B cell (primary cell): ENCODE measurements around the gene TMEM106C. TPM values are rescaled to one million over a fixed set of nuclear protein-coding genes. Genes with fewer than 3 reads are reported as not detected.

Source experiments
- ATAC-seq: fragments of 200-7000 bp; cut with Tn5 transposase; one replicate; pipeline ENCODE4 v1.10.0; 2021; ENCODE audit warnings: low read depth, mild to moderate bottlenecking, moderate number of reproducible peaks, moderate library complexity
- CTCF ChIA-PET: fragments of 350-600 bp; sonication (Branson Sonifier 250); formaldehyde crosslinking; loops from one replicate; lab custom pipeline; 2021; ENCODE audit warnings: antibody characterized with exemption, inconsistent platforms; lab: Charles Lee
- POLR2A ChIA-PET: fragments of 350-600 bp; sonication (Branson Sonifier 250); formaldehyde crosslinking; loops from one replicate; lab custom pipeline; 2021; ENCODE audit warnings: antibody characterized with exemption; lab: Charles Lee
- DNase-seq: peaks from one replicate; pipeline ENCODE4 v3.0.0; 2013
- H2AFZ ChIP-seq: 2 replicates; pipeline ENCODE4 v1.6.1; 2012; ENCODE audit warnings: mild to moderate bottlenecking, low read depth, low read length; ENCODE audit not compliant: insufficient read depth, poor library complexity, severe bottlenecking
- H3K27ac ChIP-seq, 2 donors: 1 replicate in 1 of 2; 2 replicates in 1 of 2; pipeline ENCODE4 v1.5.1; 2012 to 2013; ENCODE audit warnings: low read length in 2 of 2, mild to moderate bottlenecking in 2 of 2, moderate library complexity in 1 of 2
- H3K27me3 ChIP-seq, 4 experiments: fragments of 200-600 bp in 1 of 4; sonication (generic) in 1 of 4; replicated peaks in 1 of 4; 1 replicate in 2 of 4; 2 replicates in 2 of 4; pipeline versions ENCODE4 v1.6.1 to v1.7.0; 2013 to 2016; ENCODE audit warnings: low read length in 3 of 4, mild to moderate bottlenecking in 2 of 4, mixed read lengths in 1 of 4, moderate library complexity in 1 of 4; ENCODE audit not compliant: insufficient read depth in 4 of 4, control insufficient read depth in 3 of 4; ENCODE audit errors: control extremely low read depth in 1 of 4
- H3K36me3 ChIP-seq, 2 experiments: replicated peaks in 1 of 2; 1 replicate in 1 of 2; 2 replicates in 1 of 2; pipeline versions ENCODE4 v1.6.1 to v1.7.1; 2013; ENCODE audit warnings: low read length in 1 of 2; ENCODE audit not compliant: insufficient read depth in 2 of 2, control insufficient read depth in 1 of 2; ENCODE audit errors: control extremely low read depth in 1 of 2, extremely low read depth in 1 of 2
- H3K4me1 ChIP-seq, 2 donors: fragments of 200-600 bp in 1 of 2; sonication (generic) in 1 of 2; 1 replicate in 1 of 2; 2 replicates in 1 of 2; pipeline versions ENCODE4 v1.5.1 to v1.6.1; 2013 to 2017; ENCODE audit warnings: low read length in 2 of 2; ENCODE audit not compliant: control insufficient read depth in 2 of 2, insufficient read depth in 2 of 2
- H3K4me2 ChIP-seq: replicated peaks from 2 replicates; pipeline ENCODE3; 2012; ENCODE audit warnings: mild to moderate bottlenecking, low read depth, low read length; ENCODE audit not compliant: poor library complexity, severe bottlenecking
- H3K4me3 ChIP-seq, 5 experiments: fragments of 200-600 bp in 1 of 5; sonication (generic) in 1 of 5; 1 replicate in 3 of 5; 2 replicates in 2 of 5; pipeline versions ENCODE4 v1.5.1 to v1.7.0; 2011 to 2016; ENCODE audit warnings: low read length in 4 of 5, mild to moderate bottlenecking in 4 of 5, low read depth in 2 of 5, control low read depth in 1 of 5, moderate library complexity in 1 of 5; ENCODE audit not compliant: insufficient read depth in 1 of 5; ENCODE audit errors: control extremely low read depth in 1 of 5, extremely low read depth in 1 of 5
- H3K79me2 ChIP-seq: fragments of 200-600 bp; sonication (generic); one replicate; pipeline ENCODE4 v1.6.0; 2016; ENCODE audit warnings: low read length; ENCODE audit not compliant: control insufficient read depth, insufficient read depth
- H3K9ac ChIP-seq: fragments of 200-600 bp; sonication (generic); 2 replicates; pipeline ENCODE4 v1.6.1; 2017; ENCODE audit warnings: mild to moderate bottlenecking, low read length, moderate library complexity
- H3K9me3 ChIP-seq, 3 donors: one replicate each; pipeline versions ENCODE4 v1.6.1 to v1.7.1; 2013; ENCODE audit warnings: low read length in 2 of 3; ENCODE audit not compliant: control insufficient read depth in 2 of 3, insufficient read depth in 1 of 3; ENCODE audit errors: control extremely low read depth in 1 of 3
- H4K20me1 ChIP-seq: 2 replicates; pipeline ENCODE4 v1.6.0; 2012; ENCODE audit warnings: mild to moderate bottlenecking, low read length; ENCODE audit not compliant: insufficient read depth, control insufficient read depth, poor library complexity, severe bottlenecking
- H3K27ac Mint-ChIP-seq: one replicate; pipeline ENCODE4 v1.8.0; 2021; ENCODE audit warnings: mixed read lengths
- H3K27me3 Mint-ChIP-seq: one replicate; pipeline ENCODE4 v1.8.0; 2021; ENCODE audit warnings: mixed read lengths
- H3K4me1 Mint-ChIP-seq: one replicate; pipeline ENCODE4 v1.8.0; 2021; ENCODE audit warnings: mixed read lengths
- H3K4me3 Mint-ChIP-seq: one replicate; pipeline ENCODE4 v1.8.0; 2021; ENCODE audit warnings: mixed read lengths
- H3K9me3 Mint-ChIP-seq: one replicate; pipeline ENCODE4 v1.8.0; 2022; ENCODE audit warnings: mixed read lengths; ENCODE audit not compliant: insufficient read depth
- EZH2 ChIP-seq: IDR thresholded peaks from 2 replicates; pipeline ENCODE4 v1.6.1; 2012; ENCODE audit warnings: borderline replicate concordance, low read depth, mild to moderate bottlenecking, moderate library complexity, low read length; ENCODE audit not compliant: insufficient read depth, poor library complexity, severe bottlenecking
- WGBS: methylation state at CpG from one replicate; pipeline ENCODE4 v1.1.5; 2013; ENCODE audit warnings: missing lambda C conversion rate; ENCODE audit not compliant: insufficient coverage; 5-methylcytosine and 5-hydroxymethylcytosine counted together
- intact Hi-C: fragments of 100-400 bp; cut with micrococcal nuclease; formaldehyde crosslinking; loops from one replicate; pipeline ENCODE4 v1.10.0; 2022
- polyA plus RNA-seq: library from polyadenylated mRNA; depleted of rRNA; stranded (reverse); fragments of >200 nt; gene quantifications from 2 replicates; pipeline ENCODE4 v1.2.3, GENCODE V29; 2012
- total RNA-seq, 2 donors: library from RNA; stranded (reverse); fragments of 120-200 nt in 1 of 2; gene quantifications; 1 replicate in 1 of 2; 2 replicates in 1 of 2; pipeline versions ENCODE4 v1.2.3 to v1.2.4, GENCODE V29; 2013 to 2022
- TF ChIP-seq, protein P1 (sequence below): fragments of 200-600 bp; IDR thresholded peaks from one replicate; pipeline ENCODE4 v1.8.0; 2022; ENCODE audit warnings: antibody characterized with exemption, mild to moderate bottlenecking

The TMEM106C gene
- total and polyA plus RNA-seq, 2 donors (not counting 1 experiment from before 2014, with no cell fraction given): 37.5 to 44.2 TPM

DNA sequence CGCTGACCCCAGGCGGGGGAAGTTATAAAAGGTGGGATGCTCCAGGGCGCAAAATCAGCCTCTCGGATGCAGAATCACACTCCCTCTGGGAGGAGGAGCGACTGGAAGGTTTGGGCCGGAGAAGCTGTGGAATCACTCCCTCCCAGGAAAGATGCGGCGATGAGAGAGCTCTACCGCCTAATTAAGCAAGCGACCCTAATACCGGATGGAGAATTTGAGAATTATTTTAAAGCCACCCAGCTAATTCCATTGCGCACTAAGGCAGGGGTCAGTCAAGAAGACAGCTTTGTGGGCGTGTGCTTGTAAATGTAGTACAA, 39.0 kb downstream of the TMEM106C start:
- ATAC-seq (no peak), DNase-seq (no peak)
- no peaks in the 10 kb centered on the region for H3K9me3 Mint-ChIP-seq
- no peak overlapping the region for H2AFZ ChIP-seq
- H3K79me2 ChIP-seq: no peaks in the 10 kb centered on the region
- H3K4me1 Mint-ChIP-seq: peaks cover 34% of the 10 kb centered on the region
- CTCF ChIA-PET: interaction anchor here (1.3 kb wide), 1 partner anchor 39 kb away, joined by 4 read pairs; the partner anchor contains the start of gene TMEM106C
- H3K4me1 ChIP-seq: peaks cover 46 to 53% of the 10 kb centered on the region in 2 donors
- peak overlapping the region; percentile 85 for H3K4me3 Mint-ChIP-seq
- H3K27ac Mint-ChIP-seq: no peak overlapping the region
- WGBS: 10% methylated on average over 2 of the region's 13 CpGs
- peak; percentile 33 for TF ChIP-seq EZH2
- TF ChIP-seq, protein P1, sequence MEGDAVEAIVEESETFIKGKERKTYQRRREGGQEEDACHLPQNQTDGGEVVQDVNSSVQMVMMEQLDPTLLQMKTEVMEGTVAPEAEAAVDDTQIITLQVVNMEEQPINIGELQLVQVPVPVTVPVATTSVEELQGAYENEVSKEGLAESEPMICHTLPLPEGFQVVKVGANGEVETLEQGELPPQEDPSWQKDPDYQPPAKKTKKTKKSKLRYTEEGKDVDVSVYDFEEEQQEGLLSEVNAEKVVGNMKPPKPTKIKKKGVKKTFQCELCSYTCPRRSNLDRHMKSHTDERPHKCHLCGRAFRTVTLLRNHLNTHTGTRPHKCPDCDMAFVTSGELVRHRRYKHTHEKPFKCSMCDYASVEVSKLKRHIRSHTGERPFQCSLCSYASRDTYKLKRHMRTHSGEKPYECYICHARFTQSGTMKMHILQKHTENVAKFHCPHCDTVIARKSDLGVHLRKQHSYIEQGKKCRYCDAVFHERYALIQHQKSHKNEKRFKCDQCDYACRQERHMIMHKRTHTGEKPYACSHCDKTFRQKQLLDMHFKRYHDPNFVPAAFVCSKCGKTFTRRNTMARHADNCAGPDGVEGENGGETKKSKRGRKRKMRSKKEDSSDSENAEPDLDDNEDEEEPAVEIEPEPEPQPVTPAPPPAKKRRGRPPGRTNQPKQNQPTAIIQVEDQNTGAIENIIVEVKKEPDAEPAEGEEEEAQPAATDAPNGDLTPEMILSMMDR: no peak
- H3K9me3 ChIP-seq: peaks cover 0 to 27% (median 2%) of the 10 kb centered on the region in 3 donors
- H3K36me3 ChIP-seq: no peaks in the 10 kb centered on the region
- peak overlapping the region; percentile 86 for H3K4me2 ChIP-seq
- peak overlapping the region; percentile 47 for H3K9ac ChIP-seq
- intact Hi-C loops: no loop called here
- peaks cover 2 to 84% (median 74%) of the 10 kb centered on the region in 4 experiments for H3K27me3 ChIP-seq
- peak overlapping the region; percentile 8 to 46 (median 35) for H3K4me3 ChIP-seq
- POLR2A ChIA-PET: no interaction called here
- no peak overlapping the region for H3K27ac ChIP-seq
- H4K20me1 ChIP-seq: peaks cover 6% of the 10 kb centered on the region
- peaks cover 81% of the 10 kb centered on the region for H3K27me3 Mint-ChIP-seq

DNA sequence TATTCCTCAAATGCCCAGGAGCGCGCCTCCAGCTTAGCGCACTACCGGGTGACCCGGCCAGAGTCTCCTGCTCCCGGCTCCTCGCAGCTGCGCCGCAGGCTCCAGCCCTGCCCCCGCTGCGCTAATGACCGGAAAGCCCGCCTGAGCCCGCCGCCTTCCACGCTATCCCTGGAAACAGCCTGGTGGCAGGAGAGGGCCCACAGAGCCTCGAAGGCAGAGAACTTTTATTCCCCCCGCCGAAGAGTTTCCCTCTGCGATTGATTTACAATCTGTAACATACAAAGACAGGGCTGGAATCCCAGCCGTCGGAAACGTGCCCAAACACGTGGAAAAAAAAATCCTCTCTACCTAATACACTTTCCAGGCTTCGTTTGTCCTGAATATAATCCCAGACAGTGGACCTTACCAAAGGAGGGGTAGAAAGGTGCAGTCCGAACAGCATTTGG, 39.4 kb downstream of the TMEM106C start:
- peak overlapping the region; percentile 85 for H3K4me3 Mint-ChIP-seq
- Histone ChIP-seq H3K9me3 (peaks cover 0 to 27% (median 2%) of the 10 kb centered on the region in 3 donors), H3K79me2 (no peaks in the 10 kb centered on the region), H2AFZ (no peak overlapping the region), H4K20me1 (peaks cover 6% of the 10 kb centered on the region), H3K36me3 (no peaks in the 10 kb centered on the region), H3K4me2 (peak overlapping the region; percentile 86), H3K27me3 (peaks cover 2 to 83% (median 73%) of the 10 kb centered on the region in 4 experiments), H3K4me1 (peaks cover 46 to 53% of the 10 kb centered on the region in 2 donors), H3K4me3 (peak overlapping the region in 2 of 5 experiments; percentile 43 to 46), H3K9ac (peak overlapping the region; percentile 47), H3K27ac (no peak overlapping the region)
- TF ChIP-seq EZH2: peak; percentile 60
- TF ChIP-seq, protein P1: no peak
- 2% methylated on average over 24 of the region's 26 CpGs for WGBS
- H3K4me1 Mint-ChIP-seq: peaks cover 34% of the 10 kb centered on the region
- no peak overlapping the region for H3K27ac Mint-ChIP-seq
- DNase-seq (peak; percentile 44), ATAC-seq (no peak)
- intact Hi-C loops: no loop called here
- H3K27me3 Mint-ChIP-seq: peaks cover 83% of the 10 kb centered on the region
- POLR2A ChIA-PET: no interaction called here
- CTCF ChIA-PET: no interaction called here
- no peaks in the 10 kb centered on the region for H3K9me3 Mint-ChIP-seq
